WERI-Rb-1 (cell line): ENCODE data around the gene PABPC1L.

Experiments
- DNase-seq: peaks from one replicate; pipeline ENCODE4 v3.0.0-alpha.2; 2020
- H3K27ac ChIP-seq: fragments of 250-450 bp; sonication (Bioruptor Pico); 2 replicates; pipeline ENCODE4 v1.5.1; 2020; ENCODE audit warnings: mild to moderate bottlenecking, moderate library complexity
- H3K27me3 ChIP-seq: fragments of 250-450 bp; sonication (Bioruptor Pico); 2 replicates; pipeline ENCODE4 v1.5.1; 2021; ENCODE audit warnings: mild to moderate bottlenecking, low read depth, moderate library complexity; ENCODE audit not compliant: insufficient read depth, severe bottlenecking
- H3K36me3 ChIP-seq: fragments of 250-450 bp; sonication (Bioruptor Pico); 2 replicates; pipeline ENCODE4 v1.5.1; 2020; ENCODE audit warnings: mild to moderate bottlenecking, moderate library complexity
- H3K4me3 ChIP-seq: 2 replicates; pipeline ENCODE4 v1.5.1; 2011; ENCODE audit warnings: low read depth, mild to moderate bottlenecking, control low read depth, low read length
- H3K9me3 ChIP-seq: fragments of 250-450 bp; sonication (Bioruptor Pico); 2 replicates; pipeline ENCODE4 v1.5.1; 2021; ENCODE audit warnings: mild to moderate bottlenecking, moderate library complexity; ENCODE audit not compliant: severe bottlenecking
- CTCF ChIP-seq: IDR thresholded peaks from 2 replicates; pipeline ENCODE4 v1.5.1; 2011; ENCODE audit warnings: low read depth, mild to moderate bottlenecking, control low read depth, inconsistent platforms, low read length

Gene PABPC1L

DNA sequence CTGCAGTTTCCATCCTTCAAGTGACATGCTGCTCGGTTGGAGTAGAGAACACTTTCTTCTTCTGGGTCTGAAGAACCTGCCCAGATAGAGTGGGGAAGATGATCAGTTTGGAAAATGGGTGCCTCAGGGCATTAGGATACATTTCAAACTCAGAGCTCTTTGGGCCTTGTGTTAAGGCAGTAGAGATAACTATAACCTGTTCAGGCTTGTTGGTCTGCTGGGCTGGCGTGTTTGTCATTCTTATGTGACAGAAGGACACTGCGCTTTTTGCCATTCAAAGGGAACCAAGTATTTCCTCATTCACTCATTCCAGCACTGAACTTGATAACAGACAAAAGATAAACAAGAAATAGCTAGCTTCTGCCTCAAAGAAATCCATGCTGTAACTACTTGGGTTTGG is 46.5 kb downstream of the PABPC1L start:
- no peak for DNase-seq
- no peak for TF ChIP-seq CTCF
- no peaks in the 10 kb centered on the region for H3K9me3 ChIP-seq
- H3K27me3 ChIP-seq: no peaks in the 10 kb centered on the region
- H3K4me3 ChIP-seq: no peak overlapping the region
- no peak overlapping the region for H3K27ac ChIP-seq
- peaks cover 56% of the 10 kb centered on the region for H3K36me3 ChIP-seq

GRCh38 chr20:44958276-44958675 is 48.4 kb downstream of the PABPC1L start:
- Histone ChIP-seq H3K36me3 (peaks cover 39% of the 10 kb centered on the region), H3K27me3 (no peaks in the 10 kb centered on the region), H3K9me3 (no peaks in the 10 kb centered on the region), H3K27ac (no peak overlapping the region), H3K4me3 (no peak overlapping the region)
- no peak for TF ChIP-seq CTCF
- no peak for DNase-seq

DNA sequence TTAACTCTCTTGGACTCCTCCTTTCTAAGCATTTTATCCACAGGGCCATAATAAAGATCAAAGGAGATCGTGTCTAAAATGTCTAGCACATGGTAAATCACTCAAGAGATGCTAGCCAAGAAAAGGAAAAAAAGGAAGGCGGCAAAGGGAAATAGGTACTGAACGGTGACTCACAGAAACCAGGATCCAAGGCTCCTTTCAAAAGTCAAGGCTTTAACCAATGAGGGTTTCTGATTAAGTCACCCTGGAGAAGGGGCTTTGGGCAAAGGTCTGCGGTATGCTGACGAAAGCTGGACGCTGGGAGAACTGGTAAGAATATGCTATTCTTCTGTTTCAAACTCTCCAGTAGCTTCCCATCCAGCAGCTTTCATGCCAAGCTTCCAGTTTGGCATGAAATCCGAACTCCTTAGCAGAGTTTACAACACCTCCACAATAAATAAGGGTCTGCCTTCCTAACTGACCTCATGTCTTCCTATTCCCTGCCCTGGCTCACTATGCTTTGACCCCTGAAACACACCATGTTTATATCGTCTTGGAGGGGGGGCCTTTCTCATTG is 49.3 kb downstream of the PABPC1L start:
- Histone ChIP-seq H3K36me3 (peaks cover 31% of the 10 kb centered on the region), H3K9me3 (no peaks in the 10 kb centered on the region), H3K27me3 (no peaks in the 10 kb centered on the region), H3K4me3 (peak overlapping the region; percentile 54), H3K27ac (no peak overlapping the region)
- DNase-seq: no peak
- TF ChIP-seq CTCF: no peak

GRCh38 chr20:44959638-44960102 is 49.8 kb downstream of the PABPC1L start:
- peak overlapping the region; percentile 70 for H3K27ac ChIP-seq
- peak; percentile 22 for DNase-seq
- peak overlapping the region; percentile 54 for H3K4me3 ChIP-seq
- peaks cover 26% of the 10 kb centered on the region for H3K36me3 ChIP-seq
- H3K9me3 ChIP-seq: no peaks in the 10 kb centered on the region
- TF ChIP-seq CTCF: no peak
- no peaks in the 10 kb centered on the region for H3K27me3 ChIP-seq

DNA sequence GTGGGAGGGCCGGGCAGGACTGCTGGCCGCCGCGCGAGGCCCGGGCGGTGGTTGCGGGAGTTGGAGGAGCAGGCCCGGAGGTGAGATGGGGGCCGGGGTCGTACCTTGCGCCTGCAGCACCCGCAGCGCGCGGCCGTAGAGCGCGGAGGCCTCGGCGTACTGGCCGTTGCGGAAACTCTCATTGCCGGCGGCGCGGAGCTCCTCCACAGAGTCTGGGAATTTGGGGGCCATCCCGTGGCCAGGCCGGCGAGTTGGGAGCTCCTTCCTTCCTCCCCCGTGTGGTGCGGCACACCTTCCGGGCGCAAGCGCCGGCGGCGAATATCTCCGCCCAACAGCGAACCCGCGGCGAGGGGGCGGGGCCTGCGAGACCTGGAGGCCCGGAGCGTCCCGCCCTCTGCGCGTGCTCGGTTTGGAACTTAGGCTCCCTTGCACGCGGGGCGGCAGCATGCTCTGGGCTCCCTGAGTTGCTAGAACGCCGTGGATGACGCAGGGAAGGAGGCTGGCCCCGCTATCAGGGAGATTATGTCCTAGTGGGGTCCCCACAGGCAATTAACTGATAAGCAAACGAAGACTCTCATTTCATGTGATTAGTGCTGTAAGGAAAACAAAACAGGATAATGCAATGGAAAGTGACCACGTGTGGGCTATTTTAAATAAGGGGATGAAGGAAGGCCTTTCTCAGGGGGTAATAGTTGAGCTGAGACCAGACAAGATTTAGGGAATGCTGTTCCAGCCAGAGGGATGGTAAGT is 50.4 kb downstream of the PABPC1L start, which contains the start of gene TOMM34:
TOMM34 (minus strand) TSS at position 295 of the 750 bp plus-strand sequence; CDS start at position 231, 64 bp downstream.
- Histone ChIP-seq H3K27ac (peak within 1 kb of the TSS; percentile 70), H3K27me3 (no peaks in the 10 kb centered on the region)

More for the DNA sequence above, 50.4 kb downstream of the PABPC1L start, which contains the start of gene TOMM34:
- DNase-seq: peak; percentile 94
- TF ChIP-seq CTCF: no peak
- Histone ChIP-seq H3K4me3 (peak within 1 kb of the TSS; percentile 54), H3K36me3 (peaks cover 20% of the 10 kb centered on the region), H3K9me3 (no peaks in the 10 kb centered on the region)
